NCI-H2196 treated with DMSO at 0.1 percent for 48 hours (cell line): ENCODE measurements around the gene E2F1.
"Not testable (repeated sequence)": the region's sequence is repeated elsewhere in the genome, so short reads cannot be mapped to it uniquely, and the experiment has no call there.

ENCODE experiments used
- DNase-seq: peaks from one replicate; lab custom pipeline; 2025; ENCODE audit not compliant: unreplicated experiment; lab: John Stamatoyannopoulos, UW

Gene E2F1

GRCh38 chr20:33659341-33660034 lies 26.7 kb downstream of the E2F1 start:
- DNase-seq = no peak

GRCh38 chr20:33658929-33659328 lies 27.3 kb downstream of the E2F1 start:
- DNase-seq = no peak

GRCh38 chr20:33658510-33658909 lies 27.7 kb downstream of the E2F1 start:
- DNase-seq = no peak

- no peak for DNase-seq
These were observed 28.5 kb downstream of the E2F1 start for GRCh38 chr20:33657704-33658095.

GRCh38 chr20:33656783-33657703 lies 29.1 kb downstream of the E2F1 start:
- DNase-seq = no peak

GRCh38 chr20:33656010-33656782 lies 30.0 kb downstream of the E2F1 start:
- DNase-seq = no peak

- no peak for DNase-seq
These were observed 31.0 kb downstream of the E2F1 start for GRCh38 chr20:33655164-33655563.

DNA sequence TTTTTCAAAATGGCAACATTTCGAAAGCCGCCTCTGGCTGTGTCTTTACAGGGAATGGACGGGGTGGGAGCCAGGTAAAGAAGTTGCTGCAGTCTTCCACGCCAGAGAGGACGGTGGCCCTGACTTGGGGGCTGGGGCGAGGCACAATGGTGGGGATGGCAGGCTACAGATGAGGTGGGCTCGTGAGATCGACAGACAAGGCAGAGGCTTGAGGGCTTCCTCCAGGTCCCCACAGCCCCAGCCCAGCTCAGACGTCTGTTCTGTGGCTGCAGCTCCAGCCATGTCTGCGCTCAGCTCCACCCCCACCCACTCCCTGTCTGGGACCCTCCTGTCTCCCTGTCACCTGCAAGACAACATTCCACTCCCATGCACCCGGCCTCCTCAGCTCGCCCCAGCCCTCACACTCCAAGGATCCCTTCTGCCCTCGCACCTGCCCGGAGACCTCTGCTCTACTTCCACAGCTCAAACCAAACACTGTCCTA lies 31.5 kb downstream of the E2F1 start:
- DNase-seq = no peak

- DNase-seq = peak; percentile 89
These were observed 32.1 kb downstream of the E2F1 start for GRCh38 chr20:33653900-33654596.

GRCh38 chr20:33653218-33653899 lies 32.8 kb downstream of the E2F1 start:
- DNase-seq = peak; percentile 76

- no peak for DNase-seq
These were observed 34.6 kb downstream of the E2F1 start for GRCh38 chr20:33651562-33652048.

DNA sequence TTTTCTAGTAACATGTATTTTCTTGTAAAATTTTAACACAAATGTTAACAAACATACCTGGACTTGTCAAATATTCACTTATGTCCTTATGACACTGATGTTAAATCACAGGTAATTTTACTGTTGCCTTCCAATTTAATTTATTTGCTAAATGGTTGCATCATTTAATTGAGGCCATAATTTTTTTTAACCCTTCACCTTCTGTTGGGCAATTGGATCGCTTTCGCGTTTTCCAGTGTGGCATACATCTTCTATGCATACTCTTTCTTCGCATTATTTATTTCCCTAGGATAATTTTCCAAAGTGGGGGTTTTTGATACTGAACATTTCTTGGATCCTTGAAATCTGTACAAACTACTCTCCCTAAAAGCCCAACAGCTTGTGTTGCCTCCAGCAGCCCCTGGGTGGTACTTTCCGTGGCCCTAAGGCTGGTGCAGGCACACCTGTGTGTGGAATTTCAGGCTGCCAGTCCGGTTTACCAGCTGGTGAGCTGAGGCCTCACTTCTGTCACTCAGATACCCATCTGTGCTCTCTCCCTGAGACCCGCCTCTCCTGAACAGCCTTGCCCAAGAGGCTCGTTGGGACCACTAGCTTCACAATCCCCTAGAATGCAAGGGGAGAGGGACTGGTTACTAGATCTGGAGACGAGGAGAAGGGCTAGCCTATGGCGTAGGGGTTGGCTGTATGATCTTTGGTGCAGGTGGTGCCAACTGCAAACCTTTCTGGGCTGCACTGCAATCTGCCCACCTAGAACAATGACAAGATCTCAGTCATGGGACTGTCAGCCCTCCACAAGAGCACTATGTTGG lies 35.2 kb downstream of the E2F1 start:
- no peak for DNase-seq

DNA sequence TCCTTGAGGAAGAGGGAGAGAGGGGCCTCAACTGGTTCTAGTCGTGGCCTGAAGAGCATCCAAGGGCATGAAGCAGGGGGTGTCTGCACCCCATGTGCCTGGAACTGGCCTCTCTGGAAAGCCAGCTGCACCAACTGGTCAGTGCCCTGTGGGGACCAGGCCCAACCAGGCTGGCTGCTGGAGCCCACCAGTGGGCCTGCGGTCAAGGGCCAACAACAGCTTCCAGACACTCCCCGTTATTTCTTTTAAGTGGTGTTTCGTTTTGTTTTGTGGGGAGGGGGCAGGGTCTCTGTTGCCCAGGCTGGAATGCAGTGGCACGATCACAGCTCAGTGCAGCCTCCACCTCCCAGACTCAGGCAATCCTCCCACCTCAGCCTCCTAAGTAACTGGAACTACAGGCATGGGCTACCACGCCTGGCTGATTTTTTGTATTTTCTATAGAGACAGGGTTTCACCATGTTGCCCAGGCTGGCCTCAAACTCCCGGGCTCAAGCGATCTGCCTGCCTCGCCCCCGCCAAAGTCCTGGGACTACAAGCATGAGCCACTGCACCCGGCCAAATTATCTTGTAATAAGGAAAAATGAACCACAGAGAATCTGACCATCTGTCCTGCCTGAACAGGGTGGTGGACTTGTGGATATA lies 36.0 kb downstream of the E2F1 start:
- no peak for DNase-seq

- no peak for DNase-seq
These were observed 36.9 kb downstream of the E2F1 start for GRCh38 chr20:33649201-33649681.

GRCh38 chr20:33648396-33649004 lies 37.7 kb downstream of the E2F1 start:
- no peak for DNase-seq

GRCh38 chr20:33647603-33648395 lies 38.4 kb downstream of the E2F1 start:
- DNase-seq = peak; percentile 33

DNA sequence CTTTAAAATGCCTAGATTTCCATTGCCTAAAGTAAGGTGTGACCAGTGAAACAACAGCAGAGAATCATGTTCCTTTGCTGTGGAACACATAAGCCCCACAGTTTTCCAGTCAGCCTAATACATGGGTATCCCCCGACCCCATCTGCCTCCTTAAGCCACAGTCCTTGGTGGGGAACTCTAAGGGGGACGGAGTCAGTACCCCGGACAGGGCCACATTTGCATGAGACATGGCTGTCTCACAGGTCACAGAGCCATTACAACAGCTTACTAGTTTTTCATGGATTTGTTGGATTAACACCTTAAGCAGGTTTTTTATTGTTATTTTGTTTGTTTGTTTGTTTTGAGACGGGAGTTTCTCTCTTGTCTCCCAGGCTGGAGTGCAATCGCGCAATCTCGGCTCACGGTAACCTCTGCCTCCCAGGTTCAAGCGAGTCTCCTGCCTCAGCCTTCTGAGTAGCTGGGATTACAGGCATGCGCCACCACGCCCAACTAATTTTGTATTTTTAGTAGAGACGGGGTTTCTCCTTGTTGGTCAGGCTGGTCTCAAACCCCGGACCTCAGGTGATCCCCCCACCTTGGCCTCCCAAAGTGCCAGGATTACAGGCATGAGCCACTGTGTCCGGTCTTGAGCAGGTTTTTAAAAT lies 39.1 kb downstream of the E2F1 start:
- not testable (repeated sequence) for DNase-seq
